Progenitor cell of endocrine pancreas (in vitro differentiated cells): ENCODE measurements around the gene ACLY. TPM values are rescaled to one million over a fixed set of nuclear protein-coding genes. Genes with fewer than 3 reads are reported as not detected.

Source experiments
- DNase-seq: peaks from one replicate; pipeline ENCODE4 v3.0.0; 2021; ENCODE audit warnings: low spot score; ENCODE audit not compliant: unreplicated experiment
- H3K27ac Mint-ChIP-seq: 2 replicates; pipeline ENCODE4 v1.8.0; 2021; ENCODE audit warnings: mild to moderate bottlenecking, moderate library complexity, mixed read lengths
- H3K27me3 Mint-ChIP-seq: 2 replicates; pipeline ENCODE4 v1.8.0; 2021; ENCODE audit warnings: mixed read lengths
- H3K36me3 Mint-ChIP-seq: 2 replicates; pipeline ENCODE4 v1.8.0; 2022; ENCODE audit warnings: mixed read lengths; ENCODE audit not compliant: insufficient read depth
- H3K4me1 Mint-ChIP-seq: 2 replicates; pipeline ENCODE4 v1.8.0; 2021; ENCODE audit warnings: low read depth, mixed read lengths
- H3K4me3 Mint-ChIP-seq: 2 replicates; pipeline ENCODE4 v1.8.0; 2021; ENCODE audit warnings: low read depth, mild to moderate bottlenecking, moderate library complexity, mixed read lengths
- H3K9me3 Mint-ChIP-seq: 2 replicates; pipeline ENCODE4 v1.8.0; 2021; ENCODE audit warnings: low read depth, mixed read lengths
- total RNA-seq: library from RNA; stranded (reverse); gene quantifications from 2 replicates; pipeline ENCODE4 v1.2.1, GENCODE V29; 2021
- TF ChIP-seq, protein P1 (sequence below): fragments of 200-600 bp; sonication (generic); IDR thresholded peaks from one replicate; pipeline ENCODE4 v1.5.0; 2021; ENCODE audit warnings: antibody characterized with exemption, mild to moderate bottlenecking; ENCODE audit not compliant: unreplicated experiment

ACLY gene
- total RNA-seq, 1 donor from 2014 or later: 188 TPM

DNA sequence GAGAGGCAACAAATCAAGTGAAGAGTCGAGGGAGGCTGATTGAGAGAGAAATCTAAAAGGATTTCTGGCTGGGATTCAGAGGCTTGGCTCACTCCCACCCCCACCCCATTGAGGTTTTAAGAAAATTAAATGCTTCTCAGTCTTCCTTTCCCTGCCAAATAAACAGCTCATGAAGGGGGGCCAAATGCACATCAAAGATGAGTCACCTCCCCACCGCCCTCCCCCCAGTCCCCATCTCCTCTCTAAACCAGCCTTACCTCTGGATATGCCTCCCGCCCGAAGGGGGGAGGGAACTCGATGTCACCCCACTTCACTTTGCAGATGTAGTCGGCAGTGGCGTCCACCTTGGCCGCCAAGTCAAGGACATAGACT is 11.6 kb downstream of the ACLY start:
- DNase-seq: no peak
- H3K9me3 Mint-ChIP-seq: no peaks in the 10 kb centered on the region
- H3K36me3 Mint-ChIP-seq: peaks cover 29% of the 10 kb centered on the region
- peaks cover 16% of the 10 kb centered on the region for H3K4me1 Mint-ChIP-seq
- TF ChIP-seq, protein P1, sequence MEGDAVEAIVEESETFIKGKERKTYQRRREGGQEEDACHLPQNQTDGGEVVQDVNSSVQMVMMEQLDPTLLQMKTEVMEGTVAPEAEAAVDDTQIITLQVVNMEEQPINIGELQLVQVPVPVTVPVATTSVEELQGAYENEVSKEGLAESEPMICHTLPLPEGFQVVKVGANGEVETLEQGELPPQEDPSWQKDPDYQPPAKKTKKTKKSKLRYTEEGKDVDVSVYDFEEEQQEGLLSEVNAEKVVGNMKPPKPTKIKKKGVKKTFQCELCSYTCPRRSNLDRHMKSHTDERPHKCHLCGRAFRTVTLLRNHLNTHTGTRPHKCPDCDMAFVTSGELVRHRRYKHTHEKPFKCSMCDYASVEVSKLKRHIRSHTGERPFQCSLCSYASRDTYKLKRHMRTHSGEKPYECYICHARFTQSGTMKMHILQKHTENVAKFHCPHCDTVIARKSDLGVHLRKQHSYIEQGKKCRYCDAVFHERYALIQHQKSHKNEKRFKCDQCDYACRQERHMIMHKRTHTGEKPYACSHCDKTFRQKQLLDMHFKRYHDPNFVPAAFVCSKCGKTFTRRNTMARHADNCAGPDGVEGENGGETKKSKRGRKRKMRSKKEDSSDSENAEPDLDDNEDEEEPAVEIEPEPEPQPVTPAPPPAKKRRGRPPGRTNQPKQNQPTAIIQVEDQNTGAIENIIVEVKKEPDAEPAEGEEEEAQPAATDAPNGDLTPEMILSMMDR: no peak
- H3K27me3 Mint-ChIP-seq: no peaks in the 10 kb centered on the region
- peak overlapping the region; percentile 92 for H3K27ac Mint-ChIP-seq
- no peak overlapping the region for H3K4me3 Mint-ChIP-seq

DNA sequence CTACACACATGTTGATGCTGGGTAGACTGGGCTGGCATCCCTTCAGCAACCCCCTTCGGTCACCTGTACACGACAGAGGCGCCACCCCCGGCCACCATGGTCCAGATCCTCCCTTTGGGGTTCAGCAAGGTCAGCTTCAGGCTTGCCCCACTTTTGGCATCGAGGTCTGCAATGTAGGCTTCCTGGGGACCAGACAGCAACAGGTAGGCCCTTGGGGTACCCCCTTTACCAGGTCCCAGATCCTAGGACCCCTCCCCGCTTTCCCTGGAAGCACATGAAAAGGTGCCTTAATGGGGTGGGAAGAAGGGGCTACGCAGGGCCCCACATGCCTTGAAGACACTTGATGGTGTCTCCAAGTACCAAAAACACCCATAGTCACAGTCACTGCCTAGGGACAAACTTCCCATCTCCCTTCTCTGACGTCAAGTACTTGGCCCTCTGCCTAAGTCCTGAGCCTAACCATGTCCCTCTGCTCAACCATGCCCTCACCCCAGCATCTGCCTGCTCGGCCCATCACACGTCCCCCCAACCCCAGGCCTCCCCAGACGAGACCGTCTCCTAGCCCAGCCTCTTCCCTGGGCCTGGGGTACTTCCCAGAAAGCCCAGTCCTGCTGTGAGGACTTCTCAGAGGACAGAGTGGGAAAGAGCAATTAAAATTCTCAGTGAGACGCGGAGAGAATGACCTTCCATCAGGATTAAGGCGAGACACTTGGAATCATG is 12.1 kb downstream of the ACLY start:
- Mint-ChIP-seq H3K9me3 (no peaks in the 10 kb centered on the region), H3K36me3 (peaks cover 29% of the 10 kb centered on the region), H3K27me3 (no peaks in the 10 kb centered on the region), H3K4me3 (no peak overlapping the region), H3K27ac (peak overlapping the region; percentile 78), H3K4me1 (peaks cover 16% of the 10 kb centered on the region)
- TF ChIP-seq, protein P1: no peak
- DNase-seq: no peak

DNA sequence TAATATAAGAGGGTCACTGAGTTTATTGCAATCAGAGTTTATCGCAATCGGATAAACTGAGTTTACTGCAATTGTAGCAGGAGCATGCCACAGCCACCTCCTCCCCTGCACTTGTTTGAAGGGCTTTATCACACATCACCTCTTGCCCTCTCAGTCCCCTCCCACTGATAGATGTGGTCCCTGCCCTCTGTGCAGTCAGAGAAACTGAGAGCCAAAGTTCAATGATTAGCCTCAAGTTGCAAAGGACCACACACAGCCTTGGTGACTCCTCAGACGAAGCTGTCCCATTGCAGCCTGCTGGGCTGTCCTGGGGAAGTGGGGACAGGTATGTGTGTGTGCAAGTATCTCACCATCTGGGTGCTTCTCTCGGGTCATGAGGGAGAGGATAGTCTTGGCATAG is 13.6 kb downstream of the ACLY start:
- no peak for DNase-seq
- H3K27me3 Mint-ChIP-seq: no peaks in the 10 kb centered on the region
- TF ChIP-seq, protein P1: no peak
- peaks cover 16% of the 10 kb centered on the region for H3K4me1 Mint-ChIP-seq
- H3K4me3 Mint-ChIP-seq: no peak overlapping the region
- H3K9me3 Mint-ChIP-seq: no peaks in the 10 kb centered on the region
- H3K36me3 Mint-ChIP-seq: peaks cover 32% of the 10 kb centered on the region
- H3K27ac Mint-ChIP-seq: no peak overlapping the region

DNA sequence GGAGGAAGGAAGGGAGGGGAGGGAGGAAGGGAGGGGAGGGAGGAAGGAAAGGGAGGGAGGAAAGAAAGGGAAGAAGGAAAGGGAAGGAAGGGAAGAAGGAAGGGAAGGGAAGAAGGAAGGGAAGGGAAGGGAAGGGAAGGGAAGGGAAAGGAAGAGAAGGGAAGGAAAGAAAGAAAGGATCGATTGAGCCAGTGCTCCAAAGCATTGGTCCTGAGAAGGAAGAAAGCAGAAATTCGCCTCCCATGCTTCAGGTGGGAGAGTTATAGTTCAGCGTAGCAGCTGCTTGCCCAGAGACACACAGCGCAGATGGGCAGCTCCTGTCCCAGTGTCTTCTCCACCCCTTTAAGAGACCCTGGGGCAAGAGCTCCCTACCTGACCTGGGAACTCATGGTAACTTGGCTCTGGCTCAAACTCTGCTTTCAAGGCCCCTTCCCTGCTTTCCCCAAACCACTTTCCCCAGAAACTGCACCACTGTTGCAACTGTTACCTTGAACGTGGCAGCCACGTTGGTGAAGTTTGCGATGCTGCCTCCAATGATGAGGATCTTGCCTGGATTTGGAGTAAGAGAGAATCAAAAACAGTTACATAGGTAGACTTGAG is 14.4 kb downstream of the ACLY start:
- TF ChIP-seq, protein P1: no peak
- peaks cover 27% of the 10 kb centered on the region for H3K36me3 Mint-ChIP-seq
- no peak for DNase-seq
- H3K4me1 Mint-ChIP-seq: peaks cover 14% of the 10 kb centered on the region
- H3K27ac Mint-ChIP-seq: no peak overlapping the region
- H3K9me3 Mint-ChIP-seq: no peaks in the 10 kb centered on the region
- no peak overlapping the region for H3K4me3 Mint-ChIP-seq
- H3K27me3 Mint-ChIP-seq: no peaks in the 10 kb centered on the region

DNA sequence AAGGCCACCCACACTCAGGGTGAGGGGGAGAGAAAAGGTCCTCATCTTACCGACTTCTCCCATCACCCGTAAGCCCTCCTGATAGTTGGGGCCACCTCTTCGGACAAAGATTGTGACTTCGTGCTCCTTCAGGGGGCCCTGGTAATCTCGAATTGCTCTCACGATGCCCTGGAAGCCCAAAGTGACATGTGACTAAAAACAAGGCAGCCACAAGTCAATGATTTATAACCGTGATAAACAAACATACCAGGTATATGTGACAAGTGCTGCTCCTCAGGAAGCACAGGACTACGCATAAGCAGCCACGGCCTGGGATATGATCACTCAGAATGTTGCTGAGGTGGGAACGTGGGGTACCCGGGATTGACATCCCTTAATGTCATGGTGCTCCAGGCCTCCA is 17.1 kb downstream of the ACLY start:
- no peaks in the 10 kb centered on the region for H3K27me3 Mint-ChIP-seq
- TF ChIP-seq, protein P1: no peak
- no peaks in the 10 kb centered on the region for H3K4me1 Mint-ChIP-seq
- H3K4me3 Mint-ChIP-seq: no peak overlapping the region
- peaks cover 32% of the 10 kb centered on the region for H3K36me3 Mint-ChIP-seq
- no peak overlapping the region for H3K27ac Mint-ChIP-seq
- H3K9me3 Mint-ChIP-seq: no peaks in the 10 kb centered on the region
- DNase-seq: no peak
